Left lung (tissue), 10 donors: ENCODE measurements around the gene WNT5A. TPM values are rescaled to one million over a fixed set of nuclear protein-coding genes. Genes with fewer than 3 reads are reported as not detected.

Experiments
- ATAC-seq: fragments of 200-7000 bp; cut with Tn5 transposase; one replicate; pipeline ENCODE4 v1.9.1; 2020; ENCODE audit warnings: moderate library complexity
- DNase-seq, 4 donors: peaks; one replicate each; pipeline ENCODE4 v3.0.0-alpha.2; 2013 to 2020
- H3K27ac ChIP-seq, 2 donors: fragments of 200-600 bp; sonication (generic) in 1 of 2; one replicate each; pipeline versions ENCODE4 v1.5.0 to v1.8.0; 2020 to 2021
- H3K27me3 ChIP-seq, 2 donors: fragments of 200-600 bp; sonication (generic) in 1 of 2; one replicate each; pipeline versions ENCODE4 v1.5.0 to v1.8.0; 2020 to 2021
- H3K36me3 ChIP-seq, 2 donors: fragments of 200-600 bp; sonication (generic) in 1 of 2; one replicate each; pipeline versions ENCODE4 v1.5.0 to v1.8.0; 2020 to 2021
- H3K4me1 ChIP-seq, 2 donors: fragments of 200-600 bp; one replicate each; pipeline ENCODE4 v1.8.0; 2021
- H3K4me3 ChIP-seq, 2 donors: fragments of 200-600 bp; sonication (generic) in 1 of 2; one replicate each; pipeline versions ENCODE4 v1.5.0 to v1.8.0; 2020 to 2021; ENCODE audit warnings: mild to moderate bottlenecking in 1 of 2
- H3K9me3 ChIP-seq, 2 donors: fragments of 200-600 bp; sonication (generic) in 1 of 2; one replicate each; pipeline versions ENCODE4 v1.5.0 to v1.8.0; 2020 to 2021
- intact Hi-C, 2 donors: fragments of 100-400 bp; cut with DNase I; formaldehyde crosslinking; loops; one replicate each; pipeline versions ENCODE4 v1.11.2 to v1.14.2; 2022
- polyA plus RNA-seq, 6 donors: library from polyadenylated mRNA; unstranded; fragments of 120-200 nt; gene quantifications; one replicate each; pipeline ENCODE4 v1.2.1, GENCODE V29; 2013; ENCODE audit not compliant: insufficient read length in 6 of 6
- total RNA-seq, 2 donors: library from RNA; stranded (reverse); fragmentation: NEBNext Ultra II Directional; extraction: Animal tissue kit (Norgen Biotek cat#: 25700); gene quantifications; one replicate each; pipeline ENCODE4 v1.2.1, GENCODE V29; 2021
- TF ChIP-seq, protein P1 (sequence below), 2 donors: fragments of 200-600 bp; sonication (generic) in 1 of 2; IDR thresholded peaks; one replicate each; pipeline versions ENCODE4 v1.5.0 to v1.8.0; 2021; ENCODE audit warnings: antibody characterized with exemption in 2 of 2
- donor health status: DM: no; HTN: yes; CAD: no.
- donor health status: DM: no; HTN: no; CAD: no.

WNT5A gene
- total and polyA plus RNA-seq, 8 donors, result 11.1 to 27.0 (median 19.2) TPM

- TF ChIP-seq, protein P1, sequence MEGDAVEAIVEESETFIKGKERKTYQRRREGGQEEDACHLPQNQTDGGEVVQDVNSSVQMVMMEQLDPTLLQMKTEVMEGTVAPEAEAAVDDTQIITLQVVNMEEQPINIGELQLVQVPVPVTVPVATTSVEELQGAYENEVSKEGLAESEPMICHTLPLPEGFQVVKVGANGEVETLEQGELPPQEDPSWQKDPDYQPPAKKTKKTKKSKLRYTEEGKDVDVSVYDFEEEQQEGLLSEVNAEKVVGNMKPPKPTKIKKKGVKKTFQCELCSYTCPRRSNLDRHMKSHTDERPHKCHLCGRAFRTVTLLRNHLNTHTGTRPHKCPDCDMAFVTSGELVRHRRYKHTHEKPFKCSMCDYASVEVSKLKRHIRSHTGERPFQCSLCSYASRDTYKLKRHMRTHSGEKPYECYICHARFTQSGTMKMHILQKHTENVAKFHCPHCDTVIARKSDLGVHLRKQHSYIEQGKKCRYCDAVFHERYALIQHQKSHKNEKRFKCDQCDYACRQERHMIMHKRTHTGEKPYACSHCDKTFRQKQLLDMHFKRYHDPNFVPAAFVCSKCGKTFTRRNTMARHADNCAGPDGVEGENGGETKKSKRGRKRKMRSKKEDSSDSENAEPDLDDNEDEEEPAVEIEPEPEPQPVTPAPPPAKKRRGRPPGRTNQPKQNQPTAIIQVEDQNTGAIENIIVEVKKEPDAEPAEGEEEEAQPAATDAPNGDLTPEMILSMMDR (IDR thresholded peaks at IDR 0.05), result no peak
- ATAC-seq, result no peak
These were observed 44.2 kb downstream of the WNT5A start for GRCh38 chr3:55442861-55443260.

GRCh38 chr3:55441499-55441898, 45.6 kb downstream of the WNT5A start:
- H3K27me3 ChIP-seq, result no peaks in the 10 kb centered on the region
- TF ChIP-seq, protein P1 (IDR thresholded peaks at IDR 0.05), result no peak
- H3K4me1 ChIP-seq, result no peaks in the 10 kb centered on the region
- no peaks in the 10 kb centered on the region for H3K36me3 ChIP-seq
- ATAC-seq, result no peak
- DNase-seq, result no peak
- intact Hi-C loops, result no loop called here
- H3K9me3 ChIP-seq, result no peaks in the 10 kb centered on the region
- no peak overlapping the region for H3K27ac ChIP-seq
- no peak overlapping the region for H3K4me3 ChIP-seq

More at GRCh38 chr3:55442861-55443260, 44.2 kb downstream of the WNT5A start:
- H3K36me3 ChIP-seq, result no peaks in the 10 kb centered on the region
- H3K4me3 ChIP-seq, result no peak overlapping the region
- intact Hi-C loops, result no loop called here
- H3K9me3 ChIP-seq, result no peaks in the 10 kb centered on the region
- H3K27me3 ChIP-seq, result no peaks in the 10 kb centered on the region
- no peaks in the 10 kb centered on the region for H3K4me1 ChIP-seq
- H3K27ac ChIP-seq, result no peak overlapping the region
- no peak for DNase-seq

DNA sequence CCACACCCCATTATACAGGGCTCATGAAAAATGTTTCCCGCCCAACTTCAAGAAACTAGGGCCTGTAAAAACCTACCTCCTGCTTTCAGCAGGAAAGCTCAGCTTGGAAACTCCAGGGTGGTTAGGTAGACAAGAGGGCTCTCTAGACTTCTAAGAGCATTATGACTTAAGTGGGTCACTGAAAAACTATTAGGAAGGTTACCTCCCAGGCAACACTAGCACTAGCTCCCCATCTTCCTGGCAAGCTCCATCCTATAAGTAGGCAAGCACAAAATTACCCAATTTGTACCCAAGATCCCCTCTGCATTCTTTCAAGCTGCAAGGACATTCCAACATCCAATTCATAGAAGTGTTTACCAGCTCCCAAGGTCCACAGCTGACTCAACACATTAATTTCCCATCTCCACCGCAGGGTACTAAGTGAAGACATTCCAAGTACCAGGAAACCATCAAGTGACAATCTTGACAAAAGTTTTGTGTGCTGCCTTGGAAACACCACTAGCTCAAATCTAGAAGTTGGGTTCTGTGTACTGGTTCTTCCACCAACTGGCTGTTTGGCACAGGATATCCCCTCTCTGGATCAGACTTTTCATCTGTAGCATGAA, 46.9 kb downstream of the WNT5A start:
- intact Hi-C loops, result no loop called here
- Histone ChIP-seq H3K36me3 (no peaks in the 10 kb centered on the region), H3K4me3 (no peak overlapping the region), H3K27ac (peak overlapping the region in 1 of 2 donors; percentile 20), H3K9me3 (no peaks in the 10 kb centered on the region), H3K27me3 (no peaks in the 10 kb centered on the region), H3K4me1 (no peaks in the 10 kb centered on the region)
- no peak for DNase-seq
- peak; percentile 87 for ATAC-seq
- TF ChIP-seq, protein P1 (IDR thresholded peaks at IDR 0.05), result no peak

- TF ChIP-seq, protein P1 (IDR thresholded peaks at IDR 0.05), result no peak
- ATAC-seq (no peak), DNase-seq (no peak)
- no peak overlapping the region for H3K27ac ChIP-seq
- intact Hi-C loops, result no loop called here
- H3K4me1 ChIP-seq, result no peaks in the 10 kb centered on the region
- H3K27me3 ChIP-seq, result no peaks in the 10 kb centered on the region
- H3K9me3 ChIP-seq, result no peaks in the 10 kb centered on the region
- H3K36me3 ChIP-seq, result no peaks in the 10 kb centered on the region
- no peak overlapping the region for H3K4me3 ChIP-seq
These were observed 47.4 kb downstream of the WNT5A start for GRCh38 chr3:55439657-55440056.

DNA sequence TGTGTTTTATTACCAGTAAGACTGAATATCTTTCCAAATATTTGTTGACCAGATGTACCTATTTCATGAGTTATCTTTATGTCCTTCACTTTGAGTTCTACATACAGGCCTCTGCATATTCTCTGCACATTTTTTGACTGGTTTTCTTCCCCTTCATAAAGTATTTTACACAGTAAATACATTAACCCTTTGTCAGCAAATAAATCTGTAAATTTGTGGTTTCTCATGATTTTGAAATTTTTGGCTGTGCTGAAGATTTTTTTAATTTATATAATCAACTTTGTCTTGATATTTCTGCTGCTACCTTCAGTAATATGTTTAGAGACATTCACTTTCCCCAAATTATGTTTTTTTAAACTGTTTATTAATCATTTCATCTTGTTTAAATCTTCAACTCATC, 50.5 kb downstream of the WNT5A start:
- intact Hi-C loops, result no loop called here
- Histone ChIP-seq H3K9me3 (no peaks in the 10 kb centered on the region), H3K36me3 (no peaks in the 10 kb centered on the region), H3K4me3 (no peak overlapping the region), H3K27ac (no peak overlapping the region), H3K4me1 (no peaks in the 10 kb centered on the region), H3K27me3 (no peaks in the 10 kb centered on the region)
- TF ChIP-seq, protein P1 (IDR thresholded peaks at IDR 0.05), result no peak
- ATAC-seq (no peak), DNase-seq (no peak)
